HepG2 (cell line): ENCODE data around the gene TANC1. TPM values are rescaled to one million over a fixed set of nuclear protein-coding genes. Genes with fewer than 3 reads are reported as not detected.

Experiments
- ATAC-seq: fragments of 200-7000 bp; cut with Tn5 transposase; 3 replicates; pipeline ENCODE4 v1.9.1; 2020; ENCODE audit warnings: mild to moderate bottlenecking, moderate library complexity
- BruUV-seq: library from RNA; stranded (reverse); fragments of 400-500 nt; replicated peaks from 2 replicates; lab custom pipeline; 2021; lab: Mats Ljungman, UMichigan
- CTCF ChIA-PET: fragments of 300-600 bp; formaldehyde crosslinking; extraction: SDS; loops from one replicate; lab custom pipeline; 2021; ENCODE audit warnings: low total read pairs, inconsistent platforms, low intra/inter-chr PET ratio; lab: Yijun Ruan, JAX
- POLR2A ChIA-PET: fragments of 350-600 bp; sonication (Branson Sonifier 250); formaldehyde crosslinking; loops from one replicate; lab custom pipeline; 2020; ENCODE audit warnings: antibody characterized with exemption, inconsistent platforms; lab: Yijun Ruan, JAX
- DNase-seq: peaks from one replicate; pipeline ENCODE4 v3.0.0-alpha.2; 2015; ENCODE audit warnings: low spot score
- FAIRE-seq: peaks from 3 replicates; lab custom pipeline; 2011; peaks lifted over from hg19 to GRCh38; lab: Jason Lieb, UNC
- H2AFZ ChIP-seq: one replicate; pipeline ENCODE4 v1.6.1; 2011; ENCODE audit warnings: low read length, inconsistent platforms
- H3K27ac ChIP-seq: fragments of 300-600 bp; 3 replicates; pipeline ENCODE4 v1.8.0; 2011; ENCODE audit warnings: mixed run types, mild to moderate bottlenecking, mixed read lengths, low read length, inconsistent platforms; ENCODE audit not compliant: insufficient read depth; ENCODE audit errors: extremely low read length
- H3K27me3 ChIP-seq, 2 experiments: fragments of 200-600 bp in 1 of 2; 2 replicates in 1 of 2; 3 replicates in 1 of 2; pipeline versions ENCODE4 v1.6.0 to v1.8.0; 2011; ENCODE audit warnings: low read length in 2 of 2, mild to moderate bottlenecking in 2 of 2, moderate library complexity in 2 of 2, inconsistent platforms in 1 of 2; ENCODE audit not compliant: insufficient read depth in 2 of 2, control insufficient read depth in 1 of 2
- H3K36me3 ChIP-seq, 2 experiments: fragments of 200-600 bp in 1 of 2; replicated peaks in 1 of 2; 2 replicates in 1 of 2; 3 replicates in 1 of 2; pipeline versions ENCODE4 v1.5.1 to v1.8.0; 2011; ENCODE audit warnings: low read length in 2 of 2, inconsistent platforms in 1 of 2; ENCODE audit not compliant: insufficient read depth in 2 of 2, control insufficient read depth in 1 of 2
- H3K4me1 ChIP-seq: 2 replicates; pipeline ENCODE4 v1.5.1; 2012; ENCODE audit warnings: low read length, inconsistent platforms; ENCODE audit not compliant: insufficient read depth
- H3K4me2 ChIP-seq: 2 replicates; pipeline ENCODE4 v1.6.0; 2011; ENCODE audit warnings: low read depth, low read length, inconsistent platforms
- H3K4me3 ChIP-seq, 3 experiments: fragments of 200-600 bp in 1 of 3; sonication (generic), shearing (Covaris generic) in 1 of 3; replicated peaks in 1 of 3; 2 replicates each; pipeline ENCODE4 v1.5.1; 2011 to 2016; ENCODE audit warnings: low read length in 3 of 3, inconsistent platforms in 2 of 3, low read depth in 2 of 3, mild to moderate bottlenecking in 2 of 3, control low read depth in 1 of 3, mixed read lengths in 1 of 3; ENCODE audit not compliant: insufficient read depth in 1 of 3
- H3K79me2 ChIP-seq: one replicate; pipeline ENCODE4 v1.6.1; 2011; ENCODE audit warnings: low read length, inconsistent platforms; ENCODE audit not compliant: insufficient read depth
- H3K9ac ChIP-seq: 2 replicates; pipeline ENCODE4 v1.6.0; 2011; ENCODE audit warnings: mild to moderate bottlenecking, low read depth, low read length, inconsistent platforms; ENCODE audit not compliant: insufficient read depth
- H3K9me3 ChIP-seq: 2 replicates; pipeline ENCODE4 v1.5.1; 2012; ENCODE audit warnings: mild to moderate bottlenecking, low read length
- H4K20me1 ChIP-seq: 2 replicates; pipeline ENCODE4 v1.6.0; 2011; ENCODE audit warnings: inconsistent platforms, mild to moderate bottlenecking, low read length, moderate library complexity; ENCODE audit not compliant: insufficient read depth
- GFI1 ChIP-seq: sonication (generic); formaldehyde crosslinking; IDR thresholded peaks from 2 replicates; pipeline ENCODE4 v1.5.0; 2020; ENCODE audit warnings: missing genetic modification reagents, mild to moderate bottlenecking, borderline replicate concordance
- KDM3A ChIP-seq: IDR thresholded peaks from 2 replicates; pipeline ENCODE4 v1.6.1; 2018; ENCODE audit warnings: low read depth, missing compliant biosample characterization
- TAF1 ChIP-seq: sonication (generic); formaldehyde crosslinking; IDR thresholded peaks from 2 replicates; pipeline ENCODE4 v1.4.0; 2020; ENCODE audit warnings: missing genetic modification reagents
- XRCC5 ChIP-seq: fragments of 200-400 bp; formaldehyde crosslinking; optimal IDR thresholded peaks from 2 replicates; pipeline ENCODE3; 2017; ENCODE audit warnings: mild to moderate bottlenecking, low read length
- ZNF770 ChIP-seq: sonication (generic); formaldehyde crosslinking; IDR thresholded peaks from 2 replicates; pipeline ENCODE4 v1.5.0; 2020; ENCODE audit warnings: mild to moderate bottlenecking, missing genetic modification reagents
- WGBS: methylation state at CpG from one replicate; pipeline ENCODE4 v1.1.6; 2017; ENCODE audit warnings: low lambda C conversion rate; 5-methylcytosine and 5-hydroxymethylcytosine counted together
- in situ Hi-C: cut with HindIII; loops from 2 replicates; pipeline ENCODE4 v1.10.0; 2017; ENCODE audit warnings: low pct_unique_long_range_greater_than_20kb; ENCODE audit not compliant: extremely low pct_ligation_motif_present
- intact Hi-C: fragments of 100-400 bp; cut with micrococcal nuclease; formaldehyde crosslinking; loops from one replicate; pipeline ENCODE4 v1.10.0; 2022; ENCODE audit not compliant: unreplicated experiment
- polyA plus RNA-seq, 8 experiments: library from polyadenylated mRNA; depleted of rRNA in 3 of 8; stranded (reverse) in 7 of 8; unstranded in 1 of 8; fragments of >200 nt; fragmentation: Illumina TruSeq in 4 of 8; extraction: Trizol in 4 of 8; gene quantifications; 2 replicates each; pipeline versions ENCODE4 v1.2.1 to v1.2.3, GENCODE V29; 2011 to 2016; ENCODE audit warnings: low read depth in 4 of 8, missing spikeins in 1 of 8, mixed read lengths in 1 of 8; ENCODE audit not compliant: insufficient read depth in 1 of 8
- total RNA-seq, 5 experiments: library from RNA; depleted of rRNA; stranded (reverse); fragments of >200 nt; fragmentation: Illumina TruSeq; extraction: Trizol; gene quantifications; 2 replicates each; pipeline ENCODE4 v1.2.3, GENCODE V29; 2016; ENCODE audit warnings: low read depth in 1 of 5

TANC1 gene
- total and polyA plus RNA-seq, 2 of the 13 experiments (the other 11 are each of a cell fraction or from before 2014, with no cell fraction given) = 2.3 to 5.6 TPM

- CTCF ChIA-PET = no interaction called here
- 56% methylated on average over 5 of the region's 5 CpGs for WGBS
- Histone ChIP-seq H3K4me2 (no peak overlapping the region), H3K4me1 (peaks cover 9% of the 10 kb centered on the region), H2AFZ (no peak overlapping the region), H4K20me1 (no peaks in the 10 kb centered on the region), H3K27me3 (no peaks in the 10 kb centered on the region), H3K27ac (no peak overlapping the region), H3K9me3 (no peaks in the 10 kb centered on the region), H3K9ac (no peak overlapping the region), H3K4me3 (no peak overlapping the region), H3K36me3 (no peaks in the 10 kb centered on the region), H3K79me2 (no peaks in the 10 kb centered on the region)
- ATAC-seq (no peak; the same call in 2 of the 3 replicates), DNase-seq (no peak), FAIRE-seq (no peak)
- POLR2A ChIA-PET = interaction anchor here (0.8 kb wide), 1 partner anchor 10 kb away, joined by 3 read pairs; no protein-coding TSS in a partner anchor
- no TSS peak for BruUV-seq
- intact Hi-C loops (no loop called here), in situ Hi-C loops (no loop called here)
- TF ChIP-seq XRCC5 (peak; percentile 5), KDM3A (CRISPR knock-in tag) (no peak)
These were observed 20.7 kb downstream of the TANC1 start for GRCh38 chr2:158989165-158989564.

DNA sequence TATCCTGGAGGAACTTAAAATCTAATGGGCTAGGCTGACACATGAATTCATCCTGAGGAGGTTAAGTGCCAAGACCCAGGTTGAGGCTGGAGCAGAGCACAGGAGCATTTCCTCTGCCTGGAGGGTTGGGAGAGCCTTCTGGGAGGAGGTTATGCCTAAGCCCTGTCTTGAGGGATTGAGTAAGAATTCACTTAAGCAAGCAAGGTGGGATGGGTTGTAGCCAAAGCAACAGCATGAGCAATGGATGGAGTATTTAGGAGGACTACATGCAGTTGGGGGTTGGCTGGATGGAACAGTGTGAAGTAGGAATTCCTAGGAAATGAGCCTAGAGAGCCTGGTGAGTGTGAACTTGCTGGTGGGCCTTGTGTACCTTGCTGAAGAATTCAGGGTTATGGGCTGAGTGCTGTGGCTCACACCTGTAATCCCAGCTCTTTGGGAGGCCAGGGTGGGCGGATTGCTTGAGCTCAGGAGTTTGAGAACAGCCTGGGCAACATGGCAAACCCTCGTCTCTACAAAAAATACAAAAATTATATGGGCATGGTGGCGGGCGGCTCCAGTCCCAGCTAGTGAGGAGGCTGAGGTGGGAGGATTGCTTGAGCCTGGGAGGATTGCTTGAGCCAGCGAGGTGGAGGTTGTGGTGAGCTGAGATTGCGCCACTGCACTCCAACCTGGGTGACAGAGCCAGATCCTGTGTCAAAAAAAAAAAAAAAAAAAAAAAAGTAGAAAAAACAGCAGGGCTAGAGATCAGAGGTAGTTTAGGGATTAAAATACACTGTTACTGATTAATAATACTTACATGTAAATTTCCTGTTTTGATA is 22.2 kb downstream of the TANC1 start:
- 73% methylated on average over 6 of the region's 6 CpGs for whole genome bisulfite sequencing
- Histone ChIP-seq H3K36me3 (no peaks in the 10 kb centered on the region), H3K4me1 (peaks cover 15% of the 10 kb centered on the region), H3K9ac (no peak overlapping the region), H2AFZ (no peak overlapping the region), H3K4me3 (no peak overlapping the region), H3K27me3 (no peaks in the 10 kb centered on the region), H4K20me1 (no peaks in the 10 kb centered on the region), H3K9me3 (no peaks in the 10 kb centered on the region), H3K4me2 (no peak overlapping the region), H3K79me2 (no peaks in the 10 kb centered on the region), H3K27ac (no peak overlapping the region)
- no peak for ATAC-seq
- no peak for DNase-seq
- TF ChIP-seq ZNF770 (CRISPR knock-in tag) (peak; percentile 77; the same call in 1 of the 2 replicates), GFI1 (0 out of 2 replicates have a peak, but pooled peaks have one; percentile 30), TAF1 (CRISPR knock-in tag) (no peak)
- FAIRE-seq = no peak
- in situ Hi-C loops (no loop called here), intact Hi-C loops (no loop called here)
- ChIA-PET CTCF (no interaction called here), POLR2A (no interaction called here)
- no TSS peak for BruUV-seq
